GM18858 (cell line): ENCODE results near the gene GPR25.

Source experiments
- ATAC-seq: cut with Tn5 transposase; IDR thresholded peaks from one replicate; pipeline ENCODE4 v1.9.1; 2021; ENCODE audit not compliant: unreplicated experiment

Gene GPR25

GRCh38 chr1:200873116-200873670 is 412 bp downstream of the GPR25 start:
- no peak for ATAC-seq

DNA sequence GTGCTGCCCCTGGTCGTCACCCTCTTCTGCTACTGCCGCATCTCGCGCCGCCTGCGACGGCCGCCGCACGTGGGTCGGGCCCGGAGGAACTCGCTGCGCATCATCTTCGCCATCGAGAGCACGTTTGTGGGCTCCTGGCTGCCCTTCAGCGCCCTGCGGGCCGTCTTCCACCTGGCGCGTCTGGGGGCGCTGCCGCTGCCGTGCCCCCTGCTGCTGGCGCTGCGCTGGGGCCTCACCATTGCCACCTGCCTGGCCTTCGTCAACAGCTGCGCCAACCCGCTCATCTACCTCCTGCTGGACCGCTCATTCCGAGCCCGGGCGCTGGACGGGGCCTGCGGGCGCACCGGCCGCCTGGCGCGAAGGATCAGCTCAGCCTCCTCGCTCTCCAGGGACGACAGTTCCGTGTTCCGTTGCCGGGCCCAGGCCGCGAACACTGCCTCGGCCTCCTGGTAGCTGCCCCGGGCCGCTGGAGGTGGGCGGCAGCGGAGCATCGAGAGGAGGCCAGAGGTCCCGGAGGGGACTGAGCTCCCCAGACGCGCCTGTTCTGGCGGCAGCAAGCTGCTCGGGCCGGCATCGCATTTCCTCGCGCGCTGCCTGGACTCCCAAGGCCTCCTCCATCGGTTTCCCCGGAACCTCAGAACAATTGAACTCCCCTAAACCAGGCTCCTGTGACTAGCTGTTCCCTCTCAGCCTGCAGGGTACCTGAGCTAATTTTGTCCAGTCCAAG is 1.1 kb downstream of the GPR25 start:
- no peak for ATAC-seq

DNA sequence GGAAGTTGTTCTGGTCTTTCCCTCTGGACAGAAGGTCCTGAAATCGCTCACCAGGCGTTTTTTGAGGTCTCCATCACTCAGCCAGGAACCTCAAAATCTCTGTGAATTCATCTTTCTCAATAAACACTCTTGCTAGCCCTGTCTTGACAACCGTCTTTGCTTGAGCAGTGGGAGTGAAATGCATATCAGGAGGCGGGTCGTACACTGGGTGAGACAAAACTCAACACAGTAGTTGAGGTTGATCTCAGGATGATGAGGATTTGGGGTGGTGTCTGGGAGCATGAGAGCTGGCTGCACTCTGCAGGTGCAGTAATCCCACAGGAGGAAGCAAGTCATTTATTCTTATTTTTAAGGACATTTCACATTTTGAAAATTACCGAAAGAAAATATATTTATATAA is 1.9 kb downstream of the GPR25 start:
- ATAC-seq, result no peak

- ATAC-seq, result no peak
These were observed 2.6 kb downstream of the GPR25 start for GRCh38 chr1:200875416-200875815.

- no peak for ATAC-seq
These were observed 4.2 kb downstream of the GPR25 start for GRCh38 chr1:200877010-200877409.

DNA sequence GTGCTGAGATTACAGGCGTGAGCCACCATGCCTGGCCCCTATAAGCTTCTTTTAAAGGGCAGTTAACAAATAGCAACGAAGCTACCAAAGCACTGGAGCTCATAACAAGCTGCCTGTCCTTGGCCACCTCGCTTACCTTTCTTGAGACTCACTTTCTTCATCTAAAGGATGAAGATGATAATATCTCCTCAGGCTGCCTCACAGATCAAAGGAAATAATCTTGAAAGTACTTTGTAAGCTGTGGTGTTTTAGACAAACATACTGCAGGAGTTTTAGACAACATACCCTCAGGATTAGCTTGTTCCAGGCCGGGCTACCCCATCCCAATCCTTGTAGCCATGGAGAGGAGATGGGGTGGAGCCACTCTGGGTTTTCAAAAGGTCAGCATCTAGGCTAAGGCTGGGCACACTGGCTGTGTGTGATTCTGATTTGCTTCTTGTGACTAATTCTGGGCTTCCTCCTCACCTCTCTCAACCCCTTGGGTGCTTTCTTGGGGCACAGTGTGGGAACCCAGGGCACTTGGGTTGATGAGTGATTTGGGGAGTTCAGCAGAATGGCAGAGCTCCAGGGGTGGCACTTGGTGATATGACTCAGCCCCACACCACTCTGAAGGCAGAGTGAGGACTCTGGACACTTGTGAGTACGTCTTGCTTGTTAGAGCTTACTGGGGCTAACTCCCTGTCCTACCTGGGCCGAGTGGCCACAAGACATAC is 5.2 kb downstream of the GPR25 start:
- ATAC-seq, result peak; percentile 80

DNA sequence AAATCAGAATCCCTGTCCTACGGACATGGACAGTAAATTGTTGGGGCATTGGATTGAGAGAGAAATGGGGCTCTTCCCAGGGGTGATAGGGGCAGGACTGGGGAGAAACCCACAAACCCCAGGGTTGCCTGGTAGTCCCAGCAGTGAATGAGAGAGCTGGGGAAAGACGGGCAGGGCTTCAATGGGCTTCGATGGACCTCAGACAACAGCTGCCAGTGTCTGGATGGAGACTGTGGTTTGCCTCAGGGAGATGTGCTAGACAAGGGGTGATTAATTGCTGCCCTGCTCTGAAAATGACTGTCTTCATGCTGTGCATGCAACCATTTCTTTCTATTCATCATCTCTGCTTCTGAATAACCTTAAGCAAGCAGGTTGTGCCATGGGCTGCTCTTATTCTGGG is 7.4 kb downstream of the GPR25 start:
- ATAC-seq, result no peak

- ATAC-seq, result no peak
These were observed 10.3 kb downstream of the GPR25 start for GRCh38 chr1:200883118-200883517.

GRCh38 chr1:200885623-200886402 is 13.0 kb downstream of the GPR25 start:
- no peak for ATAC-seq

GRCh38 chr1:200886594-200886993 is 13.8 kb downstream of the GPR25 start:
- no peak for ATAC-seq

- no peak for ATAC-seq
These were observed 14.3 kb downstream of the GPR25 start for GRCh38 chr1:200887036-200887435.

DNA sequence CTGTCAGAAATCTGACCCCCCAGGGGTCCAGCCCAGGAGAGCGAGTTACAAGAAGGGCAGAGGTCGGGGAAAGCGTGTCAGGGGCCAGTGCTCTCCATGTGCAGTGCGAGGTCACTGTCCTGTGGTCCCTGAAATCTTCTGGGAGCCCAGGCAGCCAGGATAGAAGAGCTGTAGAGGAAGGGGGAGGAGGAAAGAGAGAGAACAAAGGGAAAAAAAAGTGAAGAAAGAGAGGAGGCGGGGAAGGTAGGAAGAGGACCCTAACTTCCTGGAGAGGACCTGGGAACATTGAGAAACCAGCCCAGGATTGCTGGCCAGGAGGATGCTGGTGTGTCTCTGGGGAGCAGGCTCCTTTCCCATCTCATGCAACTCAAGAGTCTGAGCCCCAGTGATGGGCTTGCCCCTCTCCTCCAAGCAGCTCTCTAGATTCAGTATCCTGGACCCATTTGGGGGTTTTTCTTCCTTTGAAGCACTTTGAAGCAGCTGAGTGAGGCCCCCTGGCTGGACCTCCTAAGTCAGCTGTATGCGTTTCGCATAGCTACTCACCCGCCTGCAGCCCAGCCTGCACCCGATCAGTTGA is 15.1 kb downstream of the GPR25 start:
- no peak for ATAC-seq

- ATAC-seq, result peak; percentile 88
These were observed 15.6 kb downstream of the GPR25 start for GRCh38 chr1:200888349-200888838.

- ATAC-seq, result no peak
These were observed 16.8 kb downstream of the GPR25 start for GRCh38 chr1:200889571-200889970.

DNA sequence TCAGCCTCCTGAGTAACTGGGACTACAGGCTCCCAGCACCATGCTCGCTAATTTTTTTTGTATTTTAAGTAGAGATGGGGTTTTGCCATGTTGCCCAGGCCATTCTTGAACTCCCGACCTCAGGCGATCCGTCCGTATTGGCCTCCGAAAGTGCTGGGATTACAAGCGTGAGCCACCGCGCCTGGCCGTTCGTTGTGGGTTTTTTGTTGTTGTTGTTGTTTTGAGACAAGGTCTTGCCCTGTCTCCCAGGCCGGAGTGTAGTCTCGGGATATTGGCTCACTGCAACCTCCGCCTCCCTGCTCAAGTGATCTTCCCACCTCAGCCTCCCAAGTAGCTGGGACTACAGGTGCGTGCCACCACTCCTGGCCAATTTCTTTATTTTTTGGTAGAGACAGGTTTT is 17.2 kb downstream of the GPR25 start:
- ATAC-seq, result no peak

- ATAC-seq, result no peak
These were observed 18.3 kb downstream of the GPR25 start for GRCh38 chr1:200890818-200891773.

- no peak for ATAC-seq
These were observed 19.0 kb downstream of the GPR25 start for GRCh38 chr1:200891774-200892157.

GRCh38 chr1:200892546-200892945 is 19.8 kb downstream of the GPR25 start:
- no peak for ATAC-seq

- no peak for ATAC-seq
These were observed 20.2 kb downstream of the GPR25 start for GRCh38 chr1:200892958-200893357.

DNA sequence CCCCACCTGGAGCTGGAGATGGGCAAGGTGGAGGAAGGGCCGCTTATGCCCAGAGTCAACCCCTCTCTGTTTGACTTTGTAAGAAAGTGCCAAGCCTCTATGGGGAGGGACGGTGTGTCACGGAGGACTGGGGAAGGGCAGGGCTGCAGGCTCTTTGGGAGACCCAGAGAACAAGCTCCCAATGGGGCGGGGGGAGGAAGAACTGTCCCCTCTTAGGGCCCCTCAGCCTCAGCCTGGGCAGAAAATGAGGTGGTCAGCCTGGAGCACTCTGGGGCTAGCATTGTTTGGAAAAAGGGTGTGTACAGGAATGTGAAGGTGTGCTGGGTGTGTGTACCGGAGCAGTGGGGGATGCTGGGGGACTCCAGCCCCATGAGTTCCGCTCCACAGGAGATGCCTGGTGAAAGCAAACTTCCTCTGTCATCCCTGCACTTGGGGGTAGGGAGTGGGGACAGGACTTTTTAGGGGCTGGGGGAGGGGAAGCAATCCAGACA is 20.7 kb downstream of the GPR25 start:
- no peak for ATAC-seq
